ENCODE measurements around the gene ABCB11.

The ABCB11 gene

GRCh38 chr2:169007941-169008340 lies 23.2 kb downstream of the ABCB11 start:
- no peak for DNase-seq (ENCODE audit: low read depth)

GRCh38 chr2:169007356-169007755 lies 23.8 kb downstream of the ABCB11 start:
- DNase-seq (ENCODE audit: low read depth) = no peak

- no peak for DNase-seq (ENCODE audit: low read depth)
Measured at GRCh38 chr2:169006665-169007064, 24.5 kb downstream of the ABCB11 start.

GRCh38 chr2:169005994-169006393 lies 25.1 kb downstream of the ABCB11 start:
- no peak for DNase-seq (ENCODE audit: low read depth)

- DNase-seq (ENCODE audit: low read depth) = no peak
Measured at GRCh38 chr2:169005080-169005598, 26.0 kb downstream of the ABCB11 start.

- no peak for DNase-seq (ENCODE audit: low read depth)
Measured at GRCh38 chr2:169002161-169002738, 28.9 kb downstream of the ABCB11 start.

GRCh38 chr2:169001116-169001815 lies 29.9 kb downstream of the ABCB11 start:
- no peak for DNase-seq (ENCODE audit: low read depth)

- no peak for DNase-seq (ENCODE audit: low read depth)
Measured at GRCh38 chr2:168999668-169000213, 31.4 kb downstream of the ABCB11 start.

GRCh38 chr2:168998609-168999211 lies 32.4 kb downstream of the ABCB11 start:
- no peak for DNase-seq (ENCODE audit: low read depth)

- no peak for DNase-seq (ENCODE audit: low read depth)
Measured at GRCh38 chr2:168997794-168998193, 33.3 kb downstream of the ABCB11 start.

GRCh38 chr2:168997118-168997521 lies 34.0 kb downstream of the ABCB11 start:
- DNase-seq (ENCODE audit: low read depth) = no peak

- no peak for DNase-seq (ENCODE audit: low read depth)
Measured at GRCh38 chr2:168995744-168996143, 35.4 kb downstream of the ABCB11 start.

GRCh38 chr2:168993538-168993937 lies 37.6 kb downstream of the ABCB11 start:
- no peak for DNase-seq (ENCODE audit: low read depth)

- DNase-seq (ENCODE audit: low read depth) = no peak
Measured at GRCh38 chr2:168992591-168993349, 38.4 kb downstream of the ABCB11 start.

GRCh38 chr2:168992026-168992425 lies 39.1 kb downstream of the ABCB11 start:
- no peak for DNase-seq (ENCODE audit: low read depth)

- DNase-seq (ENCODE audit: low read depth) = no peak
Measured at GRCh38 chr2:168988755-168989154, 42.4 kb downstream of the ABCB11 start.

GRCh38 chr2:168986398-168986943 lies 44.7 kb downstream of the ABCB11 start:
- no peak for DNase-seq (ENCODE audit: low read depth)

GRCh38 chr2:168981651-168982050 lies 49.5 kb downstream of the ABCB11 start:
- DNase-seq (ENCODE audit: low read depth) = no peak

GRCh38 chr2:168978461-168978861 lies 52.7 kb downstream of the ABCB11 start:
- no peak for DNase-seq (ENCODE audit: low read depth)

GRCh38 chr2:168977608-168978007 lies 53.5 kb downstream of the ABCB11 start:
- no peak for DNase-seq (ENCODE audit: low read depth)

GRCh38 chr2:168976034-168976654 lies 55.0 kb downstream of the ABCB11 start:
- no peak for DNase-seq (ENCODE audit: low read depth)

Data from activated T-cell treated with anti-CD3 and anti-CD28 coated beads for 48 hours (primary cell).